ENCODE measurements around the gene LZTR1. TPM values are rescaled to one million over a fixed set of nuclear protein-coding genes. Genes with fewer than 3 reads are reported as not detected.
A peak's percentile ranks its signal among the peaks of the same experiment; 100 is the strongest.

Gene LZTR1
- total RNA-seq, 1 donor from 2014 or later: 91.6 TPM

DNA sequence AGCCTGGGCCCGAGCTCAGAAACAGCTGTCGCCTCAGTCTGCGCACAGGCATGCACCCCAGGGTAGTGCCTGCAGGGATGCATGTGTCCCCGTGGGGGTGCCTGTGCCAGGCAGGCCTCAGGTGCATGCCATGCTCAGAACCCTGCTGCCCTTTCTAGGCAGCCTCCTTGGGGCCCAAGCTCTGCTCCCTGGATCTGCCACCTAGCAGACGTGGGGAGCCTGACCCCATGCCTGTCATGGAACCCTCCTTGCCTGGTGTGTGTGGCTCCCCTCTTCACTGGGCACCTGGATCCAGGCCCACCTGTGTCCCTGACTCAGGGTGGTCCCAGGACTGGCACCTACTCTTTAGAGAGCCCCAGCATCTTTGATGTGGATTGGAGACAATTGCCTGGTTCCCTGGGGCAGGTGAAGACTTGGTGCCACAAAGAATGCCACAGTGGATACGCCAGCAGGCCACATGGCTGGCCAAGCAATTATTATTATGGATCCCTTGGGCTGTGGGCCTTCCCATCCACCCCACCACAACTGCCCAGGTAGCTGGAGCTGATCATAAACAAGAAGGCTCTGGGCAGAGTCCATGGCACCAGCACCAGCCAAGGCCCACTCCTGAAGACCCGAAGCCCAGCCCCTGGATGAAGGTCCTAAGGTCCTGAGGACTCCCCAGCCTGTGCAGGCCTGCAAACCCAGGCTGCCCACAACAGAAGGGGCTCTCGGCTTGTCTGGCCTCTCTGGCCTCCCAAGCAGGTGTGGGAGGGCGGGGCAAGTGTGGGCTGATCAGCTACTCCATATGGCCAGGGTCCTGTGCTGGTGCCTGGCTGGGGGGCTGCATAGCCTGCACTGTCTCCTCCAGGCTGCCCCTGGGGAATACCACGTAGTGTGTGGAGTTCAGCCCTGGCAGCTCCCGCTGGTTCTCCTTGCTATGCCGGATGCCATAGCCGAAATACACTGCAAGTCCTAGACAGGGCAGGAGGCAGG, 46.5 kb downstream of the LZTR1 start:
- no peak overlapping the region for H3K27ac Mint-ChIP-seq
- no peaks in the 10 kb centered on the region for H3K9me3 Mint-ChIP-seq (ENCODE audit: low read depth)
- H3K4me3 Mint-ChIP-seq (ENCODE audit: low read depth): no peak overlapping the region
- no peaks in the 10 kb centered on the region for H3K36me3 Mint-ChIP-seq (ENCODE audit: insufficient read depth)
- peaks cover 19% of the 10 kb centered on the region for H3K27me3 Mint-ChIP-seq
- H3K4me1 Mint-ChIP-seq (ENCODE audit: low read depth): no peaks in the 10 kb centered on the region
- no peak for DNase-seq (ENCODE audit: low spot score, unreplicated experiment)
- TF ChIP-seq, protein P1, sequence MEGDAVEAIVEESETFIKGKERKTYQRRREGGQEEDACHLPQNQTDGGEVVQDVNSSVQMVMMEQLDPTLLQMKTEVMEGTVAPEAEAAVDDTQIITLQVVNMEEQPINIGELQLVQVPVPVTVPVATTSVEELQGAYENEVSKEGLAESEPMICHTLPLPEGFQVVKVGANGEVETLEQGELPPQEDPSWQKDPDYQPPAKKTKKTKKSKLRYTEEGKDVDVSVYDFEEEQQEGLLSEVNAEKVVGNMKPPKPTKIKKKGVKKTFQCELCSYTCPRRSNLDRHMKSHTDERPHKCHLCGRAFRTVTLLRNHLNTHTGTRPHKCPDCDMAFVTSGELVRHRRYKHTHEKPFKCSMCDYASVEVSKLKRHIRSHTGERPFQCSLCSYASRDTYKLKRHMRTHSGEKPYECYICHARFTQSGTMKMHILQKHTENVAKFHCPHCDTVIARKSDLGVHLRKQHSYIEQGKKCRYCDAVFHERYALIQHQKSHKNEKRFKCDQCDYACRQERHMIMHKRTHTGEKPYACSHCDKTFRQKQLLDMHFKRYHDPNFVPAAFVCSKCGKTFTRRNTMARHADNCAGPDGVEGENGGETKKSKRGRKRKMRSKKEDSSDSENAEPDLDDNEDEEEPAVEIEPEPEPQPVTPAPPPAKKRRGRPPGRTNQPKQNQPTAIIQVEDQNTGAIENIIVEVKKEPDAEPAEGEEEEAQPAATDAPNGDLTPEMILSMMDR (IDR thresholded peaks at IDR 0.05; ENCODE audit: unreplicated experiment): no peak

DNA sequence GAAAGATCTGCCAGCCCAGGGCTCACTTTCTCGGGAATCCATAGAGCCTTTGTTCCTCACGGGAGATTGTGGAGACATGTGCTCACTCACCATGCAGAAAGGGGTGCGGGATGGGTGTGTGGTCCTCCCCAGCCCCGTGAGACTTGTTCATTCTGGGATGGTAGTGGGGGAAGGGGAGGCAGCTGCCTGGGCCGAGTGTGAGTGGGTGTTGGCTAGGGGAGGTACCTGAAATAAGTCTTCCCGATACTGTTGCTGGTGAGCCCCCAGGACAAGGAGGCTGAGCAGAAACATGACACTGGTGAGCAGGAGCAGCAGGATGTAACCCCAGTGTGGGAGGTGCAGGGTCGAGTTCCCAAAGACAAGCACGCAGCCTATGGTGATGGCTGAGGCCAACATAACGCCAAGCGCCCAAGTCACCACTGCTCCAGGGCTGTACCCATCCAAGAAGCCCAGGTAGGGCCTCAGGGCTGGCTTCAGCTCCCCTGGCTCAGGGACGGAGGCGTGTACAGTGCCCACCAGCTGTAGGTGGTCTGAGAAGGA, 47.5 kb downstream of the LZTR1 start:
- H3K4me1 Mint-ChIP-seq (ENCODE audit: low read depth): no peaks in the 10 kb centered on the region
- no peaks in the 10 kb centered on the region for H3K36me3 Mint-ChIP-seq (ENCODE audit: insufficient read depth)
- TF ChIP-seq, protein P1 (IDR thresholded peaks at IDR 0.05; ENCODE audit: unreplicated experiment): no peak
- DNase-seq (ENCODE audit: low spot score, unreplicated experiment): no peak
- peaks cover 26% of the 10 kb centered on the region for H3K27me3 Mint-ChIP-seq
- H3K9me3 Mint-ChIP-seq (ENCODE audit: low read depth): no peaks in the 10 kb centered on the region
- H3K4me3 Mint-ChIP-seq (ENCODE audit: low read depth): peak overlapping the region; percentile 18
- H3K27ac Mint-ChIP-seq: no peak overlapping the region

DNA sequence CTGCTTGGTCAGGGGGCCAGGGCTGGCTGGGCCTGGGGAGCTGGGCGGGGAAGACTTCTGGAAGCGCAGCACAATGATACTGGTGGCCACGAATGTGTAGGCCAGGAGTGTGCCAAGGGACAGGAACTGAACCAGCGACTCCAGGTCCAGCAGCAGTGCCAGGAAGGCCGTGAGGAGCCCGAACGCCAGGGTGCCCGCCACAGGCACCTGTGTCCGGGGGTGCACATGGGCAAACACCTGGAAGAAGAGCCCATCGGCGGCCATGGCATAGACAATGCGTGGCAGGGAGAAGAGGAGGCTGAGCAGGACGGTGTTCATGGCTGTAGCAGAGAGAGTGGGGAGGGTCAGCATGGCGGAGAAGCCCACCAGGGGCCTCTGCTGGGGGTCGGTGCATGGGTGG, 47.9 kb downstream of the LZTR1 start:
- no peak overlapping the region for H3K4me3 Mint-ChIP-seq (ENCODE audit: low read depth)

DNA sequence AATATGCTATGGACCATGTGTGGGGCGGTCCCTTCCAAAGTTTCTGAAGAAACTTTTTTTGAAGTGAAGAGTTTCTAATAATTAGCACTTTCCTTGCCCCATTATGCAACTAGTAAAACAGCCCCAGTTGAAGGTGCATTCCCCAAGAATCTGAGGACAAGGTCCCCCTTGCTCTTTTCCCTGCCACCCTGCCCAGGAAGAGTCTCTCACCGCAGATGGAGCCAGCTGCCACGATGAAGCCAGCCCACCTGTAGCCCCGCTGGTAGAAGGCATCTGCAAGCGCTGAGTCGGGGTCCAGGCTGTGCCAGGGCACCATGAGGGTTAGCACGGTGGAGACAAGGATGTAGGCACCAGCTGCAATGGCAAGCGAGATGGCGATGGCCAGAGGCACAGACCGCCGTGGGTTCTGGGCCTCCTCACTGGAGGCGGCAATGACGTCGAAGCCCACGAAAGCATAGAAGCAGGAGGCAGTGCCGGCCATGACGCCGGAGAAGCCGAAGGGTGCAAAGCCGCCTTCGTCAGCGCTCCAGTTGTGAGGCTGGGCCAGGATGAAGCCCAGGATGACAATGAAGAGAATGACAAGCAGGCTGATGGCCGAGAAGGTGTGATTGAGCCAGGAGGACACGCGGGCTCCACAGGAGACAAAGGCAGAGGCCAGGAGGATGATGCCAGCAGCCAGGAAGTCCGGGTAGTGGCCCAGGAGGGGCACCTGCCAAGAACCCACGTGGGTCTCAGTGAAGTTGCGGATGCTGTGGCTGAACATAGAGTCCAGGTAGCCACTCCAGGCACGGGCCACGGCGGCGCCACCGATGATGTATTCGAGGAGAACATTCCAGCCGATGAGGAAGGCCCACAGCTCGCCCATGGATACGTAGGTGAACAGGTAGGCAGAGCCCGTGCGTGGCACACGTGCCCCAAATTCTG, 48.8 kb downstream of the LZTR1 start:
- Mint-ChIP-seq H3K27me3 (peaks cover 32% of the 10 kb centered on the region), H3K36me3 (ENCODE audit: insufficient read depth) (no peaks in the 10 kb centered on the region), H3K4me1 (ENCODE audit: low read depth) (no peaks in the 10 kb centered on the region), H3K9me3 (ENCODE audit: low read depth) (no peaks in the 10 kb centered on the region), H3K4me3 (ENCODE audit: low read depth) (no peak overlapping the region), H3K27ac (no peak overlapping the region)
- TF ChIP-seq, protein P1 (IDR thresholded peaks at IDR 0.05; ENCODE audit: unreplicated experiment): no peak
- DNase-seq (ENCODE audit: low spot score, unreplicated experiment): no peak

More for the DNA sequence above, 47.9 kb downstream of the LZTR1 start:
- Mint-ChIP-seq H3K4me1 (ENCODE audit: low read depth) (no peaks in the 10 kb centered on the region), H3K27me3 (peaks cover 28% of the 10 kb centered on the region), H3K9me3 (ENCODE audit: low read depth) (no peaks in the 10 kb centered on the region), H3K27ac (no peak overlapping the region), H3K36me3 (ENCODE audit: insufficient read depth) (no peaks in the 10 kb centered on the region)
- DNase-seq (ENCODE audit: low spot score, unreplicated experiment): no peak
- TF ChIP-seq, protein P1 (IDR thresholded peaks at IDR 0.05; ENCODE audit: unreplicated experiment): no peak

DNA sequence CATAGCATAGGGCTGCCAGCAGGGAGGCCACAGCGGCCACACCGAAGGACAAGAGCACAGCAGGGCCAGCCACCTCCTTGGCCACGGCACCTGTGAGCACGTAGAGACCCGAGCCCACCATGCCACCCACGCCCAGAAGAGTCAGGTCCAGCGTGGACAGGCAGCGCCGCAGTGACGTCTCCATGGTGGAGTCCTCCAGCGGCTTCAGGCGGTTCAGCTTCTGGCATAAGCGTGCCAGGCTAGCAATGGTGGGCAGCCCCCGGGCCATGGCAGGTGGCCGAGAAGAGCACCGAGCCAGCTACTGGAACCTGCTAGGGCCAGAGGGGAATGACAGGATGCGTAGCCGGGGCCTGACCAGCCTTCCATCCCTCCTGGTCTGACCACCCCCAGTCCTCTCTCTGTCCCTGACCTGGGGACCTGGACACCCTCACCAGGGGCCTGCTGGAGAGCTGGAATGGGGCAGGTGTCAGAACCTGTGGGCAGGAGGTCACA, 49.5 kb downstream of the LZTR1 start:
- Mint-ChIP-seq H3K9me3 (ENCODE audit: low read depth) (no peaks in the 10 kb centered on the region), H3K27me3 (peaks cover 35% of the 10 kb centered on the region), H3K4me3 (ENCODE audit: low read depth) (no peak overlapping the region), H3K36me3 (ENCODE audit: insufficient read depth) (no peaks in the 10 kb centered on the region), H3K4me1 (ENCODE audit: low read depth) (no peaks in the 10 kb centered on the region), H3K27ac (no peak overlapping the region)
- TF ChIP-seq, protein P1 (IDR thresholded peaks at IDR 0.05; ENCODE audit: unreplicated experiment): no peak
- no peak for DNase-seq (ENCODE audit: low spot score, unreplicated experiment)
